HepG2 (cell line): ENCODE data around the gene WIF1. TPM values are rescaled to one million over a fixed set of nuclear protein-coding genes. Genes with fewer than 3 reads are reported as not detected.

Experiments
- AHR ChIP-seq: IDR thresholded peaks from 2 replicates; pipeline ENCODE4 v1.6.1; 2018; ENCODE audit warnings: missing genetic modification reagents, missing compliant biosample characterization
- ATF1 ChIP-seq: IDR thresholded peaks from 2 replicates; pipeline ENCODE4 v1.6.1; 2016; ENCODE audit warnings: mild to moderate bottlenecking, control low read depth
- ATF7 ChIP-seq, 2 experiments: fragments of 450-650 bp in 1 of 2; sonication (generic) in 1 of 2; formaldehyde crosslinking in 1 of 2; IDR thresholded peaks; 2 replicates each; pipeline versions ENCODE4 v1.4.0 to v1.6.1; 2016 to 2020; ENCODE audit warnings: antibody characterized with exemption in 1 of 2, mild to moderate bottlenecking in 1 of 2, missing genetic modification reagents in 1 of 2
- CEBPG ChIP-seq: IDR thresholded peaks from 2 replicates; pipeline ENCODE4 v1.6.1; 2016
- DZIP1 ChIP-seq: sonication (generic); formaldehyde crosslinking; IDR thresholded peaks from 2 replicates; pipeline ENCODE4 v1.5.0; 2020; ENCODE audit warnings: mild to moderate bottlenecking, missing genetic modification reagents
- HOMEZ ChIP-seq: IDR thresholded peaks from 2 replicates; pipeline ENCODE4 v1.6.1; 2016; ENCODE audit warnings: low read depth
- ISL2 ChIP-seq: sonication (generic); formaldehyde crosslinking; IDR thresholded peaks from 2 replicates; pipeline ENCODE4 v1.5.0; 2020; ENCODE audit warnings: missing genetic modification reagents
- MXD4 ChIP-seq: IDR thresholded peaks from 2 replicates; pipeline ENCODE4 v1.6.1; 2016; ENCODE audit warnings: mild to moderate bottlenecking, missing biosample characterization, missing genetic modification reagents
- NR2F1 ChIP-seq, 2 experiments: fragments of 450-650 bp in 1 of 2; formaldehyde crosslinking in 1 of 2; IDR thresholded peaks; 2 replicates each; pipeline versions ENCODE4 v1.5.0 to v1.6.1; 2016 to 2020; ENCODE audit warnings: mild to moderate bottlenecking in 1 of 2, missing compliant biosample characterization in 1 of 2, missing genetic modification reagents in 1 of 2, moderate library complexity in 1 of 2
- RERE ChIP-seq: IDR thresholded peaks from 2 replicates; pipeline ENCODE4 v1.6.1; 2016; ENCODE audit warnings: low read depth, missing genetic modification reagents, missing compliant biosample characterization
- TEAD3 ChIP-seq: optimal IDR thresholded peaks from 2 replicates; pipeline ENCODE3; 2016; ENCODE audit warnings: borderline replicate concordance
- TP53 ChIP-seq: sonication (generic); formaldehyde crosslinking; conservative IDR thresholded peaks from 2 replicates; pipeline ENCODE4 v1.4.0; 2020; ENCODE audit warnings: missing genetic modification reagents
- TRIM24 ChIP-seq: sonication (generic); formaldehyde crosslinking; IDR thresholded peaks from 2 replicates; pipeline ENCODE4 v1.8.0; 2022; ENCODE audit warnings: mild to moderate bottlenecking, missing genetic modification reagents
- YEATS2 ChIP-seq: sonication (generic); formaldehyde crosslinking; IDR thresholded peaks from 2 replicates; pipeline ENCODE4 v1.4.0; 2020; ENCODE audit warnings: missing genetic modification reagents, borderline replicate concordance
- ZNF326 ChIP-seq: sonication (generic); formaldehyde crosslinking; IDR thresholded peaks from 2 replicates; pipeline ENCODE4 v1.4.0; 2020; ENCODE audit warnings: missing genetic modification reagents, borderline replicate concordance
- ZNF484 ChIP-seq: sonication (generic); formaldehyde crosslinking; IDR thresholded peaks from 2 replicates; pipeline ENCODE4 v1.5.1; 2020; ENCODE audit warnings: mild to moderate bottlenecking, low read depth, missing genetic modification reagents, borderline replicate concordance
- ZNF749 ChIP-seq: sonication (generic); formaldehyde crosslinking; IDR thresholded peaks from 2 replicates; pipeline ENCODE4 v1.8.0; 2022; ENCODE audit warnings: mild to moderate bottlenecking, missing genetic modification reagents, moderate library complexity, borderline replicate concordance
- ZSCAN9 ChIP-seq: IDR thresholded peaks from 2 replicates; pipeline ENCODE4 v1.6.1; 2016; ENCODE audit warnings: borderline replicate concordance
- polyA plus RNA-seq, 8 experiments: library from polyadenylated mRNA; depleted of rRNA in 3 of 8; stranded (reverse) in 7 of 8; unstranded in 1 of 8; fragments of >200 nt; fragmentation: Illumina TruSeq in 4 of 8; extraction: Trizol in 4 of 8; gene quantifications; 2 replicates each; pipeline versions ENCODE4 v1.2.1 to v1.2.3, GENCODE V29; 2011 to 2016; ENCODE audit warnings: low read depth in 4 of 8, missing spikeins in 1 of 8, mixed read lengths in 1 of 8; ENCODE audit not compliant: insufficient read depth in 1 of 8
- total RNA-seq, 5 experiments: library from RNA; depleted of rRNA; stranded (reverse); fragments of >200 nt; fragmentation: Illumina TruSeq; extraction: Trizol; gene quantifications; 2 replicates each; pipeline ENCODE4 v1.2.3, GENCODE V29; 2016; ENCODE audit warnings: low read depth in 1 of 5
- TF ChIP-seq, protein P1 (sequence below): sonication (generic); formaldehyde crosslinking; IDR thresholded peaks from 2 replicates; pipeline ENCODE4 v1.4.0; 2020; ENCODE audit warnings: mild to moderate bottlenecking, missing genetic modification reagents

Gene WIF1
- total and polyA plus RNA-seq, 2 of the 13 experiments (the other 11 are each of a cell fraction or from before 2014, with no cell fraction given) = not detected

DNA sequence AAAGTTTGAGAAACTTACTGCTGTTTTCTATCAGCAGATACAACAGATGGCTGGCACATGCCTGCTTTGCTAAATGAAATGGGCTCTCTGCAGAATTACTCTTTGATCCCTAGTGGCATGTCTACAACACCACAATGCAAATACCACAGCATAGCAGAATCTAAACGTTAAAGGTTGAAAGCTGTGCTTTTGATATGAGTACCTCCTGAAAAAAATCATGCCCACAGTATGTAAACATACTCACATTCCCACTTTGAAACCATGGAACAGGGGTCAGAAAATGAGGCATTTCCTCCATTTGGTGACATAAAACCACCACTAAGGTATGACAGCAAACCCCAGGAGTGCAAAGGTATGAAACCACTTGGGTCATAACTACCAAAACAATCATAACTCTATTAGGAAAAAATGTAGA is 7.5 kb downstream of the WIF1 start (continued):
- no peak; the same call in 1 of the 2 replicates for TF ChIP-seq HOMEZ
- TF ChIP-seq RERE (CRISPR knock-in tag) = 0 out of 2 replicates have a peak, but pooled peaks have one; percentile 19
- TF ChIP-seq ZNF749 = no peak
- TF ChIP-seq TEAD3 (CRISPR knock-in tag) = peak; percentile 84
- no peak for TF ChIP-seq YEATS2 (CRISPR knock-in tag)
- no peak for TF ChIP-seq ATF7 (IDR thresholded peaks at IDR 0.05)
- no peak for TF ChIP-seq ATF7 (CRISPR knock-in tag; IDR thresholded peaks at IDR 0.05)
- TF ChIP-seq TP53 (CRISPR knock-in tag) = no peak
- no peak for TF ChIP-seq MXD4 (CRISPR knock-in tag)
- no peak for TF ChIP-seq TRIM24 (CRISPR knock-in tag)
- no peak for TF ChIP-seq DZIP1 (CRISPR knock-in tag)
- peak in 1 of 2 experiments; percentile 56; a peak in 1 of 4 replicates for TF ChIP-seq NR2F1 (CRISPR knock-in tag; IDR thresholded peaks at IDR 0.05)
- TF ChIP-seq, protein P1, sequence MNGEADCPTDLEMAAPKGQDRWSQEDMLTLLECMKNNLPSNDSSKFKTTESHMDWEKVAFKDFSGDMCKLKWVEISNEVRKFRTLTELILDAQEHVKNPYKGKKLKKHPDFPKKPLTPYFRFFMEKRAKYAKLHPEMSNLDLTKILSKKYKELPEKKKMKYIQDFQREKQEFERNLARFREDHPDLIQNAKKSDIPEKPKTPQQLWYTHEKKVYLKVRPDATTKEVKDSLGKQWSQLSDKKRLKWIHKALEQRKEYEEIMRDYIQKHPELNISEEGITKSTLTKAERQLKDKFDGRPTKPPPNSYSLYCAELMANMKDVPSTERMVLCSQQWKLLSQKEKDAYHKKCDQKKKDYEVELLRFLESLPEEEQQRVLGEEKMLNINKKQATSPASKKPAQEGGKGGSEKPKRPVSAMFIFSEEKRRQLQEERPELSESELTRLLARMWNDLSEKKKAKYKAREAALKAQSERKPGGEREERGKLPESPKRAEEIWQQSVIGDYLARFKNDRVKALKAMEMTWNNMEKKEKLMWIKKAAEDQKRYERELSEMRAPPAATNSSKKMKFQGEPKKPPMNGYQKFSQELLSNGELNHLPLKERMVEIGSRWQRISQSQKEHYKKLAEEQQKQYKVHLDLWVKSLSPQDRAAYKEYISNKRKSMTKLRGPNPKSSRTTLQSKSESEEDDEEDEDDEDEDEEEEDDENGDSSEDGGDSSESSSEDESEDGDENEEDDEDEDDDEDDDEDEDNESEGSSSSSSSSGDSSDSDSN (CRISPR knock-in tag) = no peak
- TF ChIP-seq ZSCAN9 (CRISPR knock-in tag) = no peak
- no peak for TF ChIP-seq ZNF484 (CRISPR knock-in tag)
- TF ChIP-seq ATF1 (CRISPR knock-in tag) = 0 out of 2 replicates have a peak, but pooled peaks have one; percentile 21
- TF ChIP-seq CEBPG (CRISPR knock-in tag) = no peak
- TF ChIP-seq ISL2 (CRISPR knock-in tag) = 0 out of 2 replicates have a peak, but pooled peaks have one; percentile 36
- TF ChIP-seq AHR (CRISPR knock-in tag) = no peak
- TF ChIP-seq ZNF326 = no peak
